H9 (cell line): ENCODE results near the gene EIF4H. TPM values are rescaled to one million over a fixed set of nuclear protein-coding genes. Genes with fewer than 3 reads are reported as not detected.

Source experiments
- DNase-seq: peaks from one replicate; pipeline ENCODE4 v3.0.0-alpha.2; 2017
- H2AFZ ChIP-seq: one replicate; pipeline ENCODE4 v1.6.1; 2013; ENCODE audit warnings: mild to moderate bottlenecking, low read length, control low read depth, moderate library complexity
- H2AK5ac ChIP-seq: 2 replicates; pipeline ENCODE4 v1.6.1; 2013; ENCODE audit warnings: low read length, control low read depth, mixed read lengths; ENCODE audit not compliant: insufficient read length
- H2BK120ac ChIP-seq: one replicate; pipeline ENCODE4 v1.6.1; 2013; ENCODE audit warnings: low read depth, mild to moderate bottlenecking, low read length, control low read depth, inconsistent platforms; ENCODE audit not compliant: poor library complexity, severe bottlenecking
- H2BK12ac ChIP-seq: 2 replicates; pipeline ENCODE4 v1.6.1; 2013; ENCODE audit warnings: low read length, control low read depth, mixed read lengths, low read depth; ENCODE audit not compliant: insufficient read length
- H2BK15ac ChIP-seq: 2 replicates; pipeline ENCODE4 v1.6.1; 2013; ENCODE audit warnings: low read depth, low read length, control low read depth
- H2BK20ac ChIP-seq: one replicate; pipeline ENCODE4 v1.6.1; 2013; ENCODE audit warnings: low read depth, mild to moderate bottlenecking, low read length, control low read depth, inconsistent platforms; ENCODE audit not compliant: poor library complexity, severe bottlenecking
- H2BK5ac ChIP-seq: 2 replicates; pipeline ENCODE4 v1.6.1; 2013; ENCODE audit warnings: low read length, control low read depth, mixed read lengths; ENCODE audit not compliant: insufficient read length
- H3K14ac ChIP-seq: 2 replicates; pipeline ENCODE4 v1.6.1; 2013; ENCODE audit warnings: low read length, control low read depth; ENCODE audit not compliant: insufficient read depth
- H3K18ac ChIP-seq: 2 replicates; pipeline ENCODE4 v1.6.1; 2013; ENCODE audit warnings: low read depth, mild to moderate bottlenecking, mixed read lengths, low read length, control low read depth; ENCODE audit not compliant: insufficient read length
- H3K23ac ChIP-seq: 2 replicates; pipeline ENCODE4 v1.6.1; 2013; ENCODE audit warnings: low read length, control low read depth, mixed read lengths, low read depth; ENCODE audit not compliant: insufficient read length
- H3K23me2 ChIP-seq: 2 replicates; pipeline ENCODE4 v1.6.1; 2013; ENCODE audit warnings: low read depth, mild to moderate bottlenecking, mixed read lengths, low read length, control low read depth; ENCODE audit not compliant: insufficient read length, poor library complexity, severe bottlenecking
- H3K27ac ChIP-seq: 2 replicates; pipeline ENCODE4 v1.5.1; 2013; ENCODE audit warnings: low read length, control low read depth, mixed read lengths, low read depth; ENCODE audit not compliant: insufficient read length
- H3K27me3 ChIP-seq: 2 replicates; pipeline ENCODE4 v1.6.1; 2013; ENCODE audit warnings: low read length, control low read depth, inconsistent platforms; ENCODE audit not compliant: insufficient read depth
- H3K4ac ChIP-seq: 2 replicates; pipeline ENCODE4 v1.6.1; 2013; ENCODE audit warnings: low read depth, mild to moderate bottlenecking, control low read depth, inconsistent platforms, low read length, moderate library complexity
- H3K4me1 ChIP-seq: 2 replicates; pipeline ENCODE4 v1.6.1; 2013; ENCODE audit warnings: low read length, control low read depth, inconsistent platforms; ENCODE audit not compliant: insufficient read depth
- H3K4me2 ChIP-seq: 2 replicates; pipeline ENCODE4 v1.6.1; 2013; ENCODE audit warnings: low read length, control low read depth, mixed read lengths; ENCODE audit not compliant: insufficient read length, insufficient read depth
- H3K56ac ChIP-seq: 2 replicates; pipeline ENCODE4 v1.6.1; 2013; ENCODE audit warnings: low read depth, mild to moderate bottlenecking, mixed read lengths, low read length, control low read depth; ENCODE audit not compliant: insufficient read length
- H3K79me1 ChIP-seq: 2 replicates; pipeline ENCODE4 v1.6.1; 2013; ENCODE audit warnings: low read depth, mild to moderate bottlenecking, moderate library complexity, low read length, control low read depth, inconsistent platforms; ENCODE audit not compliant: insufficient read depth, poor library complexity, severe bottlenecking
- H3K79me2 ChIP-seq: 2 replicates; pipeline ENCODE4 v1.6.1; 2013; ENCODE audit warnings: low read length, control low read depth, inconsistent platforms; ENCODE audit not compliant: insufficient read depth
- H3K9ac ChIP-seq: 2 replicates; pipeline ENCODE4 v1.6.1; 2013; ENCODE audit warnings: low read length, control low read depth, mixed read lengths; ENCODE audit not compliant: insufficient read length; ENCODE audit errors: extremely low read depth
- H3K9me3 ChIP-seq: one replicate; pipeline ENCODE4 v1.6.1; 2013; ENCODE audit warnings: low read depth, low read length, inconsistent platforms; ENCODE audit not compliant: control insufficient read depth
- H3T11ph ChIP-seq: one replicate; pipeline ENCODE4 v1.6.1; 2013; ENCODE audit warnings: mild to moderate bottlenecking, low read length, control low read depth, inconsistent platforms
- H4K20me1 ChIP-seq: one replicate; pipeline ENCODE4 v1.6.1; 2013; ENCODE audit not compliant: control insufficient read depth, insufficient read length, insufficient read depth
- H4K5ac ChIP-seq: 2 replicates; pipeline ENCODE4 v1.6.1; 2013; ENCODE audit warnings: low read depth, mild to moderate bottlenecking, mixed read lengths, low read length, control low read depth; ENCODE audit not compliant: insufficient read length
- H4K8ac ChIP-seq: replicated peaks from 2 replicates; pipeline ENCODE4 v1.6.1; 2013; ENCODE audit warnings: low read length, control low read depth, mixed read lengths, low read depth; ENCODE audit not compliant: insufficient read length
- H4K91ac ChIP-seq: 2 replicates; pipeline ENCODE4 v1.6.1; 2013; ENCODE audit warnings: low read depth, mild to moderate bottlenecking, moderate library complexity, mixed read lengths, low read length, control low read depth; ENCODE audit not compliant: insufficient read length
- H3K27ac Mint-ChIP-seq, 3 experiments: 2 replicates in 2 of 3; 3 replicates in 1 of 3; pipeline ENCODE4 v1.8.0; 2020 to 2021; ENCODE audit warnings: mixed read lengths in 3 of 3, mild to moderate bottlenecking in 1 of 3, moderate library complexity in 1 of 3
- H3K27me3 Mint-ChIP-seq: 2 replicates; pipeline ENCODE4 v1.8.0; 2021; ENCODE audit warnings: low read depth, mild to moderate bottlenecking, moderate library complexity, mixed read lengths
- H3K36me3 Mint-ChIP-seq, 3 experiments: 2 replicates in 2 of 3; 3 replicates in 1 of 3; pipeline ENCODE4 v1.8.0; 2020 to 2021; ENCODE audit warnings: low read depth in 3 of 3, mixed read lengths in 3 of 3; ENCODE audit not compliant: insufficient read depth in 1 of 3
- H3K4me1 Mint-ChIP-seq, 2 experiments: 2 replicates each; pipeline ENCODE4 v1.8.0; 2020; ENCODE audit warnings: mixed read lengths in 2 of 2
- H3K4me3 Mint-ChIP-seq, 2 experiments: 2 replicates in 1 of 2; 3 replicates in 1 of 2; pipeline ENCODE4 v1.8.0; 2020 to 2021; ENCODE audit warnings: mild to moderate bottlenecking in 2 of 2, mixed read lengths in 2 of 2, moderate library complexity in 1 of 2
- H3K9me3 Mint-ChIP-seq, 2 experiments: 2 replicates in 1 of 2; 3 replicates in 1 of 2; pipeline ENCODE4 v1.8.0; 2020; ENCODE audit warnings: mild to moderate bottlenecking in 2 of 2, mixed read lengths in 2 of 2, moderate library complexity in 1 of 2
- WGBS: extraction: QIAGEN DNeasy Blood & Tissue Kit; methylation state at CpG from one replicate; pipeline ENCODE4 v1.1.7; 2013; ENCODE audit warnings: missing lambda C conversion rate, low lambda C conversion rate, mixed read lengths; ENCODE audit not compliant: insufficient read length; ENCODE audit errors: extremely low coverage; 5-methylcytosine and 5-hydroxymethylcytosine counted together
- total RNA-seq: library from RNA; stranded (reverse); gene quantifications from 2 replicates; pipeline ENCODE4 v1.2.1, GENCODE V29; 2021
- TF ChIP-seq, protein P1 (sequence below): fragments of 200-600 bp; sonication (generic); conservative IDR thresholded peaks from 3 replicates; pipeline ENCODE4 v1.8.0; 2021; ENCODE audit warnings: antibody characterized with exemption, mild to moderate bottlenecking

The EIF4H gene
- total RNA-seq, 1 experiment from 2014 or later: 363 TPM

DNA sequence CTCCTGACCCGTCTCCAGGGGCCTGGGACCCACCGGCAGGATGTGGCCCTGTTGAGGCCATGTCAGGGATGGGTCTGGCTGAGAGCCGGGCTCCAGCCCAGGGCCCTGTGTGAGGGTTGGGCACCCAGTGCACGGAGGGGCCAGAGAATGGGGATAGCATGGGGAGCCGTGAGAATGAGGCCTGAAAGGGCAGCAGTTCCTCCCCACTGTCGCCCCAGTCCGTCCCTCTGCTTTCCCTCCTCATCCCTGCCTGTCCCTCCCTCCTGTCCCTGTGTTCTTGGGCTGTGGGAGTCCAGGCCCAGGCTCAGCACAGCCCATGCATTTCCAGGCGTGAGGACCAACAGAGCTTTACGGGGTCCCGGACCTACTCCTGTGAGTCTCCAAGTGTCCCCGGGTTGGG, 45.3 kb downstream of the EIF4H start:
- Histone ChIP-seq H3K9ac (no peak overlapping the region), H3K23me2 (no peaks in the 10 kb centered on the region), H2BK12ac (no peak overlapping the region), H3K79me2 (no peaks in the 10 kb centered on the region), H3K18ac (no peak overlapping the region), H2BK5ac (no peak overlapping the region), H4K91ac (no peak overlapping the region), H3K27me3 (no peaks in the 10 kb centered on the region), H3K27ac (no peak overlapping the region), H3K4me2 (no peak overlapping the region), H4K8ac (no peak overlapping the region), H3T11ph (no peak overlapping the region), H3K79me1 (no peaks in the 10 kb centered on the region), H3K23ac (no peak overlapping the region), H2BK120ac (no peak overlapping the region), H2AK5ac (no peak overlapping the region), H3K14ac (no peak overlapping the region; the same call in 1 of the 2 replicates), H4K5ac (no peak overlapping the region), H2AFZ (no peak overlapping the region), H2BK20ac (no peak overlapping the region), H3K4me1 (no peaks in the 10 kb centered on the region), H3K9me3 (no peaks in the 10 kb centered on the region), H3K56ac (no peak overlapping the region), H2BK15ac (no peak overlapping the region), H3K4ac (no peak overlapping the region), H4K20me1 (peaks cover 3% of the 10 kb centered on the region)
- TF ChIP-seq, protein P1, sequence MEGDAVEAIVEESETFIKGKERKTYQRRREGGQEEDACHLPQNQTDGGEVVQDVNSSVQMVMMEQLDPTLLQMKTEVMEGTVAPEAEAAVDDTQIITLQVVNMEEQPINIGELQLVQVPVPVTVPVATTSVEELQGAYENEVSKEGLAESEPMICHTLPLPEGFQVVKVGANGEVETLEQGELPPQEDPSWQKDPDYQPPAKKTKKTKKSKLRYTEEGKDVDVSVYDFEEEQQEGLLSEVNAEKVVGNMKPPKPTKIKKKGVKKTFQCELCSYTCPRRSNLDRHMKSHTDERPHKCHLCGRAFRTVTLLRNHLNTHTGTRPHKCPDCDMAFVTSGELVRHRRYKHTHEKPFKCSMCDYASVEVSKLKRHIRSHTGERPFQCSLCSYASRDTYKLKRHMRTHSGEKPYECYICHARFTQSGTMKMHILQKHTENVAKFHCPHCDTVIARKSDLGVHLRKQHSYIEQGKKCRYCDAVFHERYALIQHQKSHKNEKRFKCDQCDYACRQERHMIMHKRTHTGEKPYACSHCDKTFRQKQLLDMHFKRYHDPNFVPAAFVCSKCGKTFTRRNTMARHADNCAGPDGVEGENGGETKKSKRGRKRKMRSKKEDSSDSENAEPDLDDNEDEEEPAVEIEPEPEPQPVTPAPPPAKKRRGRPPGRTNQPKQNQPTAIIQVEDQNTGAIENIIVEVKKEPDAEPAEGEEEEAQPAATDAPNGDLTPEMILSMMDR: no peak
- Mint-ChIP-seq H3K36me3 (peaks cover 0 to under 1% (median 0%) of the 10 kb centered on the region in 3 experiments; a peak in 3 of 7 replicates), H3K4me3 (no peak overlapping the region), H3K9me3 (no peaks in the 10 kb centered on the region), H3K27me3 (peaks cover 5% of the 10 kb centered on the region), H3K4me1 (peaks cover 7 to 18% of the 10 kb centered on the region in 2 experiments; a peak in 2 of 4 replicates), H3K27ac (no peak overlapping the region)
- WGBS: no CpG with 5 or more reads among the region's 11 CpGs
- no peak for DNase-seq
